ENCODE measurements around the gene PLPP4.

DNA sequence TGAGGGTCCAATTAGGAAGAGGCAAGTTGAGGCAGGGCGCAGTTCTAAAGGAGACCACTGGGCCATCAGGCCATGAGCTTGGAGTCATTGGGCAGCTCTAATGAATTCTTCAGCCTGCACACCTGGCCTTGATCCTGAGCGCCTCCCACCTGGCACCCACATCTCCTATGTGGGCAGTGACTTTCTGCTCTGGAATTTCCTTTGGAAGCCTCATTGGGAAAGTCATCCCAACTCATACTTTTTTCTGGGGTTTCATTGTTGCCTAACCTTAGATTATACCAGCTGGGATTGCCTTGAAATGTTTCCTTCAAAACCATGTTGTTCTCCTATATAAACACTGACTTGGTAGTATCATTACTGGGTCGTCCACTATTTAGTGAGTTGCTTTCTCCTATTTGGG lies 54.1 kb downstream of the PLPP4 start:
- TF ChIP-seq, protein P1, sequence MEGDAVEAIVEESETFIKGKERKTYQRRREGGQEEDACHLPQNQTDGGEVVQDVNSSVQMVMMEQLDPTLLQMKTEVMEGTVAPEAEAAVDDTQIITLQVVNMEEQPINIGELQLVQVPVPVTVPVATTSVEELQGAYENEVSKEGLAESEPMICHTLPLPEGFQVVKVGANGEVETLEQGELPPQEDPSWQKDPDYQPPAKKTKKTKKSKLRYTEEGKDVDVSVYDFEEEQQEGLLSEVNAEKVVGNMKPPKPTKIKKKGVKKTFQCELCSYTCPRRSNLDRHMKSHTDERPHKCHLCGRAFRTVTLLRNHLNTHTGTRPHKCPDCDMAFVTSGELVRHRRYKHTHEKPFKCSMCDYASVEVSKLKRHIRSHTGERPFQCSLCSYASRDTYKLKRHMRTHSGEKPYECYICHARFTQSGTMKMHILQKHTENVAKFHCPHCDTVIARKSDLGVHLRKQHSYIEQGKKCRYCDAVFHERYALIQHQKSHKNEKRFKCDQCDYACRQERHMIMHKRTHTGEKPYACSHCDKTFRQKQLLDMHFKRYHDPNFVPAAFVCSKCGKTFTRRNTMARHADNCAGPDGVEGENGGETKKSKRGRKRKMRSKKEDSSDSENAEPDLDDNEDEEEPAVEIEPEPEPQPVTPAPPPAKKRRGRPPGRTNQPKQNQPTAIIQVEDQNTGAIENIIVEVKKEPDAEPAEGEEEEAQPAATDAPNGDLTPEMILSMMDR (IDR thresholded peaks at IDR 0.05): no peak
- no peak for TF ChIP-seq EZH2 (IDR thresholded peaks at IDR 0.05)
- TF ChIP-seq EZH2phosphoT487 (IDR thresholded peaks at IDR 0.05): no peak
